DMS153 treated with DMSO at 0.1 percent for 48 hours (cell line): ENCODE results near the gene HK1.

Experiments
- DNase-seq: peaks from one replicate; lab custom pipeline; 2025; ENCODE audit not compliant: unreplicated experiment; lab: John Stamatoyannopoulos, UW

HK1 gene

GRCh38 chr10:69400936-69401335 lies 122.6 kb downstream of the HK1 start:
- no peak for DNase-seq

GRCh38 chr10:69401416-69401815 lies 123.1 kb downstream of the HK1 start:
- DNase-seq: no peak

GRCh38 chr10:69402386-69402785 lies 124.1 kb downstream of the HK1 start:
- DNase-seq: no peak

GRCh38 chr10:69403066-69403465 lies 124.8 kb downstream of the HK1 start:
- no peak for DNase-seq

- no peak for DNase-seq
These were observed 125.2 kb downstream of the HK1 start for GRCh38 chr10:69403519-69403918.

- no peak for DNase-seq
These were observed 126.5 kb downstream of the HK1 start for GRCh38 chr10:69404786-69405185.

- DNase-seq: no peak
These were observed 126.9 kb downstream of the HK1 start for GRCh38 chr10:69405221-69405620.

GRCh38 chr10:69406302-69406811 lies 128.1 kb downstream of the HK1 start:
- DNase-seq: no peak

DNA sequence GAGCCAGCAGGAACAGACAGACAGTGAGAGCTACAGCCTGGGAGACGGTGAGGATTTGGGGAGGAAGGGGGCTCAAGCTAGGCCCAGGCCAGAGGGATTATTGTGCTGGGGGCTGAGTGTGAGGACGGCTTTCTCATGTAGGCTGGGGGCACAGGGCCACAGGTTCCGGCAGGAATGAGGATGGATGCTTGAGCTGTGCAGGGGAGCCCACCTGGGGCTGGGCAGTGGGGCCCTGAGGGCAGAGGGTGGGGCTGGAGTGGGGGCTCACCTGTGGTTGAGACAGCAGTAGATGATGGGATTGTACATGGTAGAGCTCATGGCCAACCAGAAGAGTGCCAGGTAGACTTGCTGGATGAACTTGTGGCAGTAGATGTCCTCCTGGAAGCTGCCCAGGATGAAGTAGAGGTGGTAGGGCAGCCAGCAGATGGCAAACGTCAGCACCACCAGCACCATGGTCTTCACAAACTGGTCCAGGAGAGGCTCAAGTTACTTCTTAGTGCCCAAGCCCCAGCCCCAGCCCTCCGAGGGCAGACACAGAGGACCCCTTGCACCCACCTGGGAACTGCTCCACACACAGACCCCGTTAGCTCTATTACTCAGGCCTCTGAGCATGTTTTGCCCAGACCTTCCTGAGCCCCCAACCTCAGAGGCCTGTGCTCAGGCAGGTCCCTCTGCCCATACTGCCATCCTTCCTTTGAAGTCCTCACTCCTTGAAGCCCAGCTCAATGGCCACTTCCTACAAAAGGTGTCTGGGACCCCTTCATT lies 128.7 kb downstream of the HK1 start:
- DNase-seq: no peak

DNA sequence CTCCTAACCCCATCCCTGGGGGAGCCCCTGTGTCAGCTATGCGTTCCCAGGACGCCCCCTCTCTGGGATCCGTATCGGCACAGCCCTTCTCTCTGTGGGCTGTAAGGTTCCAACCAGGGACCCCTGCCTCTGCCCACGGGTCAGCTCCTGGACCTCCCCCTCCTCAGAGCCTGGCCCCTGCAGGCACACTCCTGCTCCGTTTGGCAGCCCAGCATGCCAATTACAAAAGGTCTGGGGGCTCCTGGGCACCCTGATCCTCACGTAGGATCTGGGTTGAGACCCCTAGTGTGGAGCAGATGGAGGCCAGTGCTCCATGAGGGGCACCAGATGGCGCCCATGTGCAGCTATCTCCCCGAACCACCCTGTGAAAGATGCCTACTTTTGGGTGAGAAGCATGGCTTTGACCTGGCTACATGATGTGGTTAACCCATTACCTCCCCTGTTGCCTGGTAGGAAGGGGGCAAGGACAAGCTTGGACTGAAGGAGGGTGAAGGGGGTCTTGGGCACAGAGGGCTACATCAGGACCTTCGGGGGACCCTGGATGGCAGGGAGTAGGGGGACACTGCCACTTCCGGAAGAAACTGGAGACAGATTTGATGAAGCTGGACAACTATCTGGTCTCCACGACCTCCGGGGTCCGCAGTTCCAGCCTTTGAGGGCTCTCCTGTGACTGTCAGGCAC lies 129.5 kb downstream of the HK1 start:
- DNase-seq: no peak

DNA sequence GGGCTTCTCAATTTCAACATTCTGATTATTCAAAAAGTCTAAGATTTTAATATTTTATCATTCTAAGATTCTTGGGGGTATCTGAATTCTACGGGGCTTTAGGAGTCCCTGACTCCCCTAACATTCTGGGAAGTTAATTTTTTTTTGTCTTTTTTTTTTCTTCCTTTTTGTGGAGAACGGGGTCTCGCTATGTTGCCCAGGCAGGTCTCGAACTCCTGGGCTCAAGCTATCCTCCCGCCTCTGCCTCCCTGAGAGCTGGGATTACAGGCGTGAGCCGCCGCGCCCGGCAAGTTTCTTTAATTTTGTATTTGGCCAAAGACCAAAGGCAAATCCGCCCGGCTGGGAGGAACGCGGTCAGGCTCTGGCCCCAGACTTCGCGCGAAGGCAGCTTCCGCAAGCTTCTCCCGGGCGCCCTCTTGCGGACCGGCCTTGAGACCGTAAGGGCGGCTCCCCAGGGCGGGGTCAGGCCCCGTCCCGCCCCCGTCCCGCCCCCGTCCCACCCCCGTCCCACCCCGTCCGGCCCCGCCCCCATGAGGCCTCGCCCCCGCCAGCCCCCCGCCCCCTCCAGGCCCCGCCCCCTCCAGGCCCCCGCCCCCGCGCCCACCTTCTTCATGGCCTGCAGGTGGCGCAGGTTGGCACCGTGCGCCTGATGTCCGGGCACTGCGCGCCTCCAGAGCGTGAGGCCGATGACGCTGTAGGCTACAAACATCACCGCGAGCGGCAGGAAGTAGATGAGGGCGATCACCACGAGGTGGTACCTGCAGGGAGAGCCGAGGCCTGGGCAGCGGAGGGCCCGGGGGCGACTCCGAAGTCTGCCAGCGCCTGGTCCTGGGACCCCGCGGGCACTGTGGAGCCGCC lies 130.3 kb downstream of the HK1 start:
- peak; percentile 88 for DNase-seq

DNA sequence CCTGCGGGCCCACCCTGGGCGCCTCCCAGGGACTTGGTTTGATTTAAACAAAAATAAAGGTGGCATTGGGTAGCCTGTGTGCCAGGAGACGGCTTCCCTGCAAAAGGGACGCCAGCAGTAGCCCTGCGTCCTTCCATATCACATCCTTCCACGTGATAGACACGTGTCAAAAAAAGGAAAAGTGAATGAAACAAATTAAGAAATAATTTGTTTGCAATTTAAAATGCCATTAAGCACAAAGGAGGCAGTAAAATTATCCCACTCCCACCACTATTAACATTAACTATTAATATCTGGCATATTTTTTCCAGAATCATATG lies 130.8 kb downstream of the HK1 start:
- DNase-seq: peak; percentile 49

DNA sequence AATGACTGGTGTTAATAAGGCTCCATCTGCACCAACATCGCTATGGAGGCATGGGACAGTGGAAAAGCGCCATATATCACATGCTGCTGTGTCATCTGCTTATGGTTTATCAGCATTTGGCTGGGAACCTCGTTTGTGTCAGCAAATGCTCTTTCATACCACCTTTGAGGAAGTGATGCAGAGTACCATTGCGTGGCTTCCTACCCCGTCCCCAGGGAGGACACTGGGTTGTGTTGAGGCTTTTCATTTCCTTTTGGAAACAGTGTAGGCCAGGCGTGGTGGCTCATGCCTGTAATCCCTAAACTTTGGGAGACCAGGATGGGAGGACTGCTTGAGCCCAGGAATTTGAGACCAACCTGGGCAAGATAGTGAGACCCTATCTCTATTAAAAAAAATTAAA lies 131.7 kb downstream of the HK1 start:
- no peak for DNase-seq

DNA sequence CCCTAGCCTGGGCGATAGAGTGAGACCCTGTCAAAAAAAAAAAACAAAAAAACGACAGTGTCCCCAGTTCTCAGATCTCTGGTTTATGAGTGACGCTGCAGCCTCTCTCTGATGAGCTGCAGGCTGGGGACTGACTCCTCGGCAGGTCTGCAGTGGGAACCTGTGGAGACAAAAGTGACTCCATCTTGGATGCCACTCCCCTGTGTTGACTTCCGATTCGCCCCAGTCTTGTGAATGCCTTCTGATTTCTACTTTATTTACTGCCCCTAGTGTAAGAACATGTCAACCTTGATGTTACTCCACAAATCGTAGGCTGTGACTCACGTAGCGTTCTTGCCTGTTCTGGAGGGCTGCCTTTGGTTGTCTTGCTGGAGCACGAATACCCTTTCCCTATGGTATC lies 132.2 kb downstream of the HK1 start:
- DNase-seq: no peak

DNA sequence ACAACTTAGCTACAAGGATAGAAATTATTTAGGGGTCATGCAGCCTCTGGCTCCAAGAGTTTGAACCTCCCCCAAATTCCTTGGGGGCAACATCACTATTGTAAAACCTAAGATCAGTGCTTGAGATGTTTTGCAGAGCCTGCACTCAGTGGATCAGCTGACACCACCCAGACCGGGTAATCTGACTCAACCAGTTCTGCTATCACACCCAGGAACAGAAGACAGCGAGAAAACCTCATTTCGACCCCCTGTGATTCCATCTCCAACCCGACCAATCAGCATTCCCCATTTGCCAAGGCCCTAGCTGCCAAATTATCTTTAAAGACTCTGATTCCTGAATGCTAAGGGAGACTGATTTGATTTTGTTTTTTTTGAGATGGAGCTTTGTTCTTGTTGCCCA lies 133.2 kb downstream of the HK1 start:
- DNase-seq: no peak

- DNase-seq: no peak
These were observed 134.0 kb downstream of the HK1 start for GRCh38 chr10:69412232-69412790.

DNA sequence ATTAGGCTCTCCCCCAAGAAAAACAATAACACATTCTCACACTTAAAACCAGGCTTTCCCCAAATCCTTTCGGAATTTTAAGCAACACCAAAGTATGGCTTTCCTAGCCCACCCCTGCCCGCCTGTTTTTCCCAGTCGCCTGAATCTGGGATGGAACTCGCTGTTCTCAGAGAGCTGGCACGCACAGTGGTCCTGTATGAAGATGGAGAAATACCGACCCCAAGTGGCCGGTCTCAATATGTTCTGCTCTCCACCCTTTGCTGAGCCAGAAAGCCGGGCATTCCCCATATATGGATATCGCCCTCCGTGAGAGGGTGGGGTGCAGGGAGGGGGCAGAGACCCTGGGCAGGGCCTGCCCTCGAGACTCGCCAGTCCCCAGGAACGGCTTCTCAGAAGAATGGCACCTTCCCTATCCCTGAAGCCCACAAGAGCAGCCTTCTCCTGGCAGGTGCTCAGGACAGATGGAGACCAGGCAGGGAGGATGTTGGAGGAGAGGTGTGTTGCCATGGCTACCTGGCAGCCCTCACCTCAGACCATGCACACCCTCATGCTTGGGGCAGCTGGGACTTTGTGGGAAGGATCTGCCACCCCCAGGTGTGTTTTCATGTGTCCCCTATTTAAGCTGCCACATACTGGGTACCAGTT lies 135.0 kb downstream of the HK1 start:
- DNase-seq: no peak

GRCh38 chr10:69414036-69415018 lies 136.0 kb downstream of the HK1 start:
- no peak for DNase-seq

GRCh38 chr10:69415049-69415448 lies 136.8 kb downstream of the HK1 start:
- no peak for DNase-seq

- DNase-seq: no peak
These were observed 137.7 kb downstream of the HK1 start for GRCh38 chr10:69415951-69416350.
